ENCODE data around the gene RNF208.

RNF208 gene

GRCh38 chr9:137189297-137190295 lies 32.4 kb downstream of the RNF208 start:
- DNase-seq = no peak

GRCh38 chr9:137188490-137189296 lies 33.3 kb downstream of the RNF208 start, which contains the start of the genes ANAPC2 and SSNA1:
TSS of gene ANAPC2 (minus strand) at chr9:137188560. CDS start at chr9:137188532, 28 bp downstream.
TSS of gene SSNA1 (plus strand) at chr9:137188676. CDS start at chr9:137188727, 51 bp downstream.
- peak; percentile 50 for DNase-seq

GRCh38 chr9:137188086-137188489 lies 34.0 kb downstream of the RNF208 start:
- DNase-seq = no peak

GRCh38 chr9:137187386-137187785 lies 34.7 kb downstream of the RNF208 start:
- DNase-seq = no peak

DNA sequence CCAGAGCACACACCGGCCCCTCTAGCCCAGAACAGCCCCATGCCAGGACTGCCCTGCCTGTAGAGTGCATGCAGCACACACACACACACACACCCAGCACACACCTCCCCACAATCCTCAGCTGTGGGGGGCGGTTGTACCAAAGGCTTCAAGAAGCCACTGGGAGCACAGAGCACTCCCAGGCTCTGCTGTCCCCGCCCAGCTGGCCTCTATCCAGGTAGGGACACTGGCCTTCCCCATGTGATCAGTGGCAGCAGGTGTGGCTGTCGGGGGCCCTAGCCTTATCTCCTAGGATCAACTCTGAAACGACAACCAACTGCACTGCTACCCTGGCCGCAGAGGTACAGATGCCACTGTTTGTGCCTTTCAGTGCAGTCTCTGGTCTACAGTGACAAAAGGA lies 35.7 kb downstream of the RNF208 start:
- DNase-seq = no peak

- DNase-seq = no peak
Measured at GRCh38 chr9:137185921-137186320, 36.1 kb downstream of the RNF208 start.

- no peak for DNase-seq
Measured at GRCh38 chr9:137184881-137185660, 37.0 kb downstream of the RNF208 start.

- no peak for DNase-seq
Measured at GRCh38 chr9:137183980-137184595, 38.0 kb downstream of the RNF208 start.

GRCh38 chr9:137182836-137183235 lies 39.2 kb downstream of the RNF208 start:
- no peak for DNase-seq

- no peak for DNase-seq
Measured at GRCh38 chr9:137181680-137182079, 40.4 kb downstream of the RNF208 start.

- DNase-seq = no peak
Measured at GRCh38 chr9:137180491-137180890, 41.5 kb downstream of the RNF208 start.

DNA sequence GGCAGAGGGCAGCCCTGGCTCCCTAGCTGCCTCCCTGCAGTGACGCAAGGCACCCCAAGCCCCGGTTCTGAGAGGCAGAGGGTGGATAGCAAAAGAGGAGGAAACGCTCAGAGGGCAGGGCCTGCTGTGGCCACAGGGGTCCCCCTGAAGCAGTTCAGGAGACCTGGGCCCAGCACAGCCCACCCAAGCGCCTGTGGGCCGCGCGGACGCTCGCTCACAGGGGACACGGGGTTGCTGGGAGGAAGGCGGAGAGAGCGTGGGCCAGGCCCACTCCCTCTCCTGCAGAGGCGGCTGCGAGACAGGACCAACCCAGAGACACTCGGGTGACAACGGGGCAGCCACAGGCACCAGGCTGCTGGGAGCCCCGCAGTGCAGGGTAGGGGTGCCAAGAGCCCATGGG lies 42.3 kb downstream of the RNF208 start:
- DNase-seq = no peak

DNA sequence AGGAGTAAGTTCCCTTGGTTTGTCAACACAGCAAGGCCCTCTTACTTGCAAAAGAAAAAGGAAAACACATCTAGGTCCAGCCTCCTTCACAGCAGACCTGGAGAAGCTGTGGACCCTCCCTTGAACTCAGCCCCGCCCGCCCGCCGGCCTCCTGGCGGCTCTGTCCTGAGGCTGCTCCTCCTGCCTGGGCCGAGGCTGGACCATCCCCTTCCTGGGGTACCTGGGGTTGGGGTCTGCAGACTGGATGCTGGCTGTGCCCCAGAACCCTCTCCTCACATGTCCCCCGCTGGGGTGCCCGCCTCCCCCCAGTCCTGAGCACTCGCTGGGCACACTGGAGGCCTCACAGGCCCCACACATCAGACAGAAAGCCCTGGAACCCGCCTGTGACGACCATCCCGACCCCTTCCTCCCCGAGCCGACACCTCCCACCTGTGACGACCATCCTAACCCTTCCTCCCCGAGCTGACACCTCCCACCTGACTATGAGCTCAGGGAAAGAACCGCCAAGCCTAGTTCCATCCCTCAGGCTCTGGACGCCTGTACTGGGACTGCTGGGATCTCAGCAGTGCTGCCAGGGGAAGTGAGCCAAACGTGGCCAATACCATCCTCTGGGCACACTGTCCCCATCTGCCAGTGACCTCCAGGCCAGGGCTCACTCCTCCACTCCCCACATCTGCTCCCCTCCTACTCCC lies 43.0 kb downstream of the RNF208 start:
- DNase-seq = no peak

- no peak for DNase-seq
Measured at GRCh38 chr9:137178201-137178938, 43.7 kb downstream of the RNF208 start.

DNA sequence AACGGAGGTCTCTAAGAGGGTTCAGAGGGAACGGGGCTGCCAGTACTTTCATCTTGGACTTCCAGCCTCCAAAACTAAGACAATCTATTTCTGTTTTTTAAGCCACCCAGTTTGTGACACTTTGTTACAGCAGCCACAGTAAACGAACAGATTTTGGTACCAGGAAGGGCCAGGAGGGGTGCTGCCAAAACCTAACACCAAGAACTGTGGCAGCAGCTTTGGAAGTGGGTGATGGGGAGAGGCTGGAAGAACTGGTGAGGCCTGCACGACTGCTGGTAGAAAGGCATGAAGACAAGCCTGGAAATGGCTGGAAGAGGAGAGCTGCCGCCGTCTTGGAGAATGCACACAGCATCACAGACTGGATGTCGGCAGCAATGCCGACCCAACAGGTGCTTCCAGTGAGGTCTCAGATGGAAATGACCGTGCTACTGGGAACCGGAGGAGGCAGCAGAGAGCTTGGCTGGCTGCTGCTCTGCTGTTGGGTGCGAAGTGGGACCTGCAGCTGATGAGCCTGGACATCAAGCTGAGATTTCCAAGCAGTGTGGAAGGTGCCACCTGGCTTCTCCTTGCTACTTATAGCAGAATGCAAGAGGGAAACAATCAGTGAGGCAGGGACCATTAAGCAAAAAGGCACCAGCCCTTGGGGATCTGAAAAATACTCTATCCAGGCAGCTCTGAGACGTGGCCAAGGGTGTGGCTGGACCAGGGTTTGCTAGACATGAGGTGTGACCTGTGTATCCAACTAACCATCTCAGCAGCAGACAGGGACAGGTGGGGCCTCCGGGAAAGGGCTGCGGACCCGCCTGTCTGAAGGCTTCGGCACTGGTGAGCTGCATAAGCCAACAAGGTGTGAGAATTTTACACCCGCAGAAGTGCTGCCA lies 45.5 kb downstream of the RNF208 start:
- no peak for DNase-seq

DNA sequence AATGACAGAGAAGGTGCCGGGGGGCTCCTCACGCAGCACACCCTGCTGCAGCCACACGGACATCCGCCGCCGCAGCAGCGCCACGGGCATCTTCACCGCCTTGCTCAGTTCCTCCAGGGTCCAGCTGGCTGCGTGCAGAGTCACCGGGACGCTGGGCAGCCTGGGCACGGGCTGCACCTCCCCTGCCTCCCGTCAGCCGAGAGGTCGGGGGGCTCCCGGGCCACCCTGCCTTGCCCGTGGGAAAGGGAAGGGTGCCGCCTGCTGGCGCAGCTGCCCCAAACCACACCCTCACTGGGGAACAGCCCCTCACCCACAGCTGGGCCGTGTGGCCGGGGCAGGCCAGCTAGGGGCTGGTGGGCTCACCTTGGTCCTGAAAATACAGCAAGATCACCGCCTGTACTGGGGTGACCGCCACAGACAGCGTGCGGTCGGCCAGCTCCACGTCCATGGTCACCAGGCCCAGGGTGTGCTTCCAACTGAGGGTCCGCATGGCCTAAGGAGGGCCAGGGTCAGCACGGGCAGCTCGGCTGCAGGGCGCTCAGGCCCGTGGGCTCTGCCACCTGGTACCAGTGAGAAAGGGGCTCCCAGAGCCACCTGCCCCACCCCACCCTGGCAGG lies 46.6 kb downstream of the RNF208 start:
- DNase-seq = no peak

- DNase-seq = no peak
Measured at GRCh38 chr9:137174722-137175293, 47.2 kb downstream of the RNF208 start.

- DNase-seq = no peak
Measured at GRCh38 chr9:137173796-137174664, 48.0 kb downstream of the RNF208 start.

All from NCI-H526 treated with DMSO at 0.1 percent for 48 hours (cell line).